GM18870 (cell line): ENCODE data around the gene SLC5A5.
"Not testable (repeated sequence)": the region's sequence is repeated elsewhere in the genome, so short reads cannot be mapped to it uniquely, and the experiment has no call there.

Source experiments
- ATAC-seq: cut with Tn5 transposase; IDR thresholded peaks from one replicate; pipeline ENCODE4 v1.9.1; 2021; ENCODE audit warnings: moderate library complexity; ENCODE audit not compliant: unreplicated experiment

The SLC5A5 gene

DNA sequence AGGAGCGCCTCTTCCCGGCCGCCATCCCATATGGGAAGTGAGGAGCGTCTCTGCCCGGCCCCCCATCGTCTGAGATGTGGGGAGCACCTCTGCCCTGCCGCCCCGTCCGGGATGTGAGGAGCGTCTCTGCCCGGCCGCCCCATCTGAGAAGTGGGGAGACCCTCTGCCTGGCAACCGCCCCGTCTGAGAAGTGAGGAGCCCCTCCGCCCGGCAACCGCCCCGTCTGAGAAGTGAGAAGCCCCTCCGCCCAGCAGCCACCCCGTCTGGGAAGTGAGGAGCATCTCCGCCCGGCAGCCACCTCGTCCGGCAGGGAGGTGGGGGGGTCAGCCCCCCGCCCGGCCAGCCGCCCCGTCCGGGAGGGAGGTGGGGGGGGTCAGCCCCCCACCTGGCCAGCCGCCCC lies 46.4 kb downstream of the SLC5A5 start:
- ATAC-seq, result not testable (repeated sequence)

DNA sequence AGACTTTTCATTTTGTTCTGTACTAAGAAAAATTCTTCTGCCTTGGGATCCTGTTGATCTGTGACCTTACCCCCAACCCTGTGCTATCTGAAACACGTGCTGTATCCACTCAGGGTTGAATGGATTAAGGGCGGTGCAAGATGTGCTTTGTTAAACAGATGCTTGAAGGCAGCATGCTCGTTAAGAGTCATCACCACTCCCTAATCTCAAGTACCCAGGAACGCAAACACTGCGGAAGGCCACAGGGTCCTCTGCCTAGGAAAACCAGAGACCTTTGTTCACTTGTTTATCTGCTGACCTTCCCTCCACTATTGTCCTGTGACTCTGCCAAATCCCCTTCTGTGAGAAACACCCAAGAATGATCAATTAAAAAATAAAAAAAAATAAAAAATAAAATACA lies 47.4 kb downstream of the SLC5A5 start:
- not testable (repeated sequence) for ATAC-seq

GRCh38 chr19:17920527-17920926 lies 48.8 kb downstream of the SLC5A5 start:
- ATAC-seq, result no peak

- ATAC-seq, result no peak
Observed at GRCh38 chr19:17922138-17922537, 50.4 kb downstream of the SLC5A5 start.

- no peak for ATAC-seq
Observed at GRCh38 chr19:17926044-17926443, 54.3 kb downstream of the SLC5A5 start.

DNA sequence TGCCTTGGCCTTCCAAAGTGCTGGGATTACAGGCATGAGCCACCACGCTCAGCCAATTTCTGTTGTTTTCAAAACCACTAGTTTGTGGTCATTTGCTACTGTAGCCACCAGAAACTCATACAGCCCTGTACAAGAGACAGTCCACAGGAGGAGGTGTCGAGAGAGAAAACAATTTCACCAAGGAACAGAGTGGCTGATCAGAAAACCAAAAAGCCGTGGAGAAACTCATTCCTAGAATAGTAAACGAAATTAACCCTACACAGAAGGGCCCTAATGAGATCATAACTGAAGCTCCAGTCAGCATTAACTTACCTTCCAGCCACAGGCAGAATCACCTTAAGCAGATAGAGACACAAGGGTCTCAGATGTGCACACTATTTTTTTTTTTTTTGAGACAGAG lies 57.3 kb downstream of the SLC5A5 start:
- no peak for ATAC-seq

GRCh38 chr19:17931532-17932191 lies 59.9 kb downstream of the SLC5A5 start:
- no peak for ATAC-seq

- ATAC-seq, result peak; percentile 62
Observed at GRCh38 chr19:17932485-17933338, 61.0 kb downstream of the SLC5A5 start, which contains the start of gene CCDC124. CCDC124 (plus strand) TSS chr19:17933015; CDS start chr19:17936421, 3,406 bp downstream.

- ATAC-seq, result no peak
Observed at GRCh38 chr19:17933414-17934129, 61.8 kb downstream of the SLC5A5 start.

GRCh38 chr19:17936379-17936778 lies 64.6 kb downstream of the SLC5A5 start:
- no peak for ATAC-seq

GRCh38 chr19:17937371-17937900 lies 65.7 kb downstream of the SLC5A5 start:
- ATAC-seq, result no peak

GRCh38 chr19:17938092-17938845 lies 66.5 kb downstream of the SLC5A5 start:
- no peak for ATAC-seq

DNA sequence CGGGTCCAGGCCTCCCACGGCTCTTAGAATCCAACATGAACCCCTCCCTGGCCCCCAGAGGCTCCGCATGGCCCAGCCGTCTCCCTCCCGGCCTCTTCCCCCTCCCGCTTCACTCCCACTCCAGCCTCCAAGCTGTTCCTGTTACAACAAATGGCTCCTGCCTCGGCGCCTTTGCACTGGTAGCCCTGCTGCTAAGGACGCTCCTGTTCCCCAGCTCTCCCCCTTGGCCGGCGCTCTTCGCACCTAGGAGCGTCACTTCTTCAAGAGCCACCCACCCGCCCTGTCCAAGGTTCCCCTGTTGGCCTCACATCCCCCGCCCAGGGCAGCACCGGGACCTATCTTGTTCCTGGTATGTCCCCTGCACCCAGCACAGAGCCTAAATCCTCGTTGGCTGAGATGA lies 70.4 kb downstream of the SLC5A5 start:
- ATAC-seq, result no peak

DNA sequence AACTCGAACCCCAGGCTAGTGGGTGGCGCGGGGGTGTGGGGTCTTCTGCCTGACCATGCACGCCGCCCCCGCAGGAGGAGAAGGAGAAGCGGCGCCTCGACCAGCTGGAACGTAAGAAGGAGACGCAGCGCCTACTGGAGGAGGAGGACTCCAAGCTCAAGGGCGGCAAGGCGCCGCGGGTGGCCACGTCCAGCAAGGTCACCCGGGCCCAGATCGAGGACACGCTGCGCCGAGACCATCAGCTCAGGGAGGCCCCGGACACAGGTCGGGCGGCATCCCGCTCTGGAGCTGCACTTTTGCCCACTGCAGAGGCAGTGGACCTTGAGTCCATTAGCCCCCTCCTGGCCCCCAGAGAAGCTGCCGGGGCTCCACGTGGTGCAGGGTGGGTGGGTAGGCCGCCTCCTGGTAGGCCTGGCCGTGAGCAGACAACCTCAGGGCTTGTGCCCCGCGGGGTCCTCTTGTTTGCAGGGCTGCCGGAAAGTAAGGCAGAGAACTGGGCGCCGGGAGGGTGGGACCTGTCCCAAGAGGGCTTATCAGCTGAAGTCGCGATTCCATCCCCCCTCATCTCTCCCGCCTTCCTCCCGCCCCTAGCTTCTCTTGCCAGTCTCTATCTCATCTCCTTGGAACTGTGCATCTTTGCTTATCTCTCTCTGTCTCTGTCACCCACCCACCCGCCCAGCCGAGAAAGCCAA lies 71.0 kb downstream of the SLC5A5 start:
- no peak for ATAC-seq

GRCh38 chr19:17943274-17944221 lies 71.8 kb downstream of the SLC5A5 start:
- ATAC-seq, result no peak

DNA sequence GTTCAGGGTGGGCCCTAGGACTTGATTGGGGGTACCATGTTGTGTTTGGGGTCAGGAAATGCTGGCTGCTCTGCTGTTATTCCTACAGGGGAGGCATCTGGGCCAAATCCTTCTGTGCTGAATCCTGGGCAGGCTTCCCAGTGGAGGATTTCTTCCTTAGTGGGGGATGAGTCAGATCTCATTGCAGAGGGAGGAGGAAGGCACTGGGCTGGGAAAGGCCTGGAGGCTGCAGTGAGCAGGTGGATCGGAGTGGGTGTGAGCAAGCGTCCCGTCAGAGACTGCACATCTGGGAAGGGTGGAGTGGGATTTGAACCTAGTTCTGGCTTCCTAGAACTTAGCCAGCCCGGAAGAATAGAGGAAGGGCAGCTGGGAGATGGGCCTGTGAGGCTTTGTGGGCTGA lies 72.6 kb downstream of the SLC5A5 start:
- no peak for ATAC-seq
